ENCODE results near the gene PRICKLE2. TPM values are rescaled to one million over a fixed set of nuclear protein-coding genes. Genes with fewer than 3 reads are reported as not detected.

Gene PRICKLE2
- total RNA-seq, 1 donor from 2014 or later: 7.4 TPM

- no peak for DNase-seq (ENCODE audit: extremely low read depth, low read depth, low spot score)
Measured at GRCh38 chr3:64195789-64196188, 29.5 kb downstream of the PRICKLE2 start.

GRCh38 chr3:64191822-64192221 lies 33.4 kb downstream of the PRICKLE2 start:
- DNase-seq (ENCODE audit: extremely low read depth, low read depth, low spot score): no peak

GRCh38 chr3:64190517-64191515 lies 34.5 kb downstream of the PRICKLE2 start:
- DNase-seq (ENCODE audit: extremely low read depth, low read depth, low spot score): no peak

GRCh38 chr3:64188810-64189560 lies 36.3 kb downstream of the PRICKLE2 start:
- DNase-seq (ENCODE audit: extremely low read depth, low read depth, low spot score): peak; percentile 97

- DNase-seq (ENCODE audit: extremely low read depth, low read depth, low spot score): peak; percentile 98
Measured at GRCh38 chr3:64187065-64187959, 38.0 kb downstream of the PRICKLE2 start.

- no peak for DNase-seq (ENCODE audit: extremely low read depth, low read depth, low spot score)
Measured at GRCh38 chr3:64186667-64187064, 38.6 kb downstream of the PRICKLE2 start.

GRCh38 chr3:64185436-64185835 lies 39.8 kb downstream of the PRICKLE2 start:
- DNase-seq (ENCODE audit: extremely low read depth, low read depth, low spot score): no peak

- DNase-seq (ENCODE audit: extremely low read depth, low read depth, low spot score): no peak
Measured at GRCh38 chr3:64184621-64185020, 40.6 kb downstream of the PRICKLE2 start.

GRCh38 chr3:64179860-64180259 lies 45.4 kb downstream of the PRICKLE2 start:
- no peak for DNase-seq (ENCODE audit: extremely low read depth, low read depth, low spot score)

GRCh38 chr3:64179249-64179648 lies 46.0 kb downstream of the PRICKLE2 start:
- no peak for DNase-seq (ENCODE audit: extremely low read depth, low read depth, low spot score)

GRCh38 chr3:64178419-64178818 lies 46.8 kb downstream of the PRICKLE2 start:
- no peak for DNase-seq (ENCODE audit: extremely low read depth, low read depth, low spot score)

- no peak for DNase-seq (ENCODE audit: extremely low read depth, low read depth, low spot score)
Measured at GRCh38 chr3:64176461-64176996, 48.7 kb downstream of the PRICKLE2 start.

- no peak for DNase-seq (ENCODE audit: extremely low read depth, low read depth, low spot score)
Measured at GRCh38 chr3:64174328-64174727, 50.9 kb downstream of the PRICKLE2 start.

GRCh38 chr3:64173563-64173962 lies 51.7 kb downstream of the PRICKLE2 start:
- no peak for DNase-seq (ENCODE audit: extremely low read depth, low read depth, low spot score)

- no peak for DNase-seq (ENCODE audit: extremely low read depth, low read depth, low spot score)
Measured at GRCh38 chr3:64170270-64170669, 55.0 kb downstream of the PRICKLE2 start.

- DNase-seq (ENCODE audit: extremely low read depth, low read depth, low spot score): no peak
Measured at GRCh38 chr3:64167868-64168267, 57.4 kb downstream of the PRICKLE2 start.

- DNase-seq (ENCODE audit: extremely low read depth, low read depth, low spot score): no peak
Measured at GRCh38 chr3:64167351-64167750, 57.9 kb downstream of the PRICKLE2 start.

GRCh38 chr3:64166584-64167162 lies 58.6 kb downstream of the PRICKLE2 start:
- no peak for DNase-seq (ENCODE audit: extremely low read depth, low read depth, low spot score)

- no peak for DNase-seq (ENCODE audit: extremely low read depth, low read depth, low spot score)
Measured at GRCh38 chr3:64164349-64164748, 60.9 kb downstream of the PRICKLE2 start.

GRCh38 chr3:64163755-64164148 lies 61.5 kb downstream of the PRICKLE2 start:
- DNase-seq (ENCODE audit: extremely low read depth, low read depth, low spot score): no peak

All from glomerular endothelial cell (primary cell).